Activated naive CD8-positive, alpha-beta T cell treated with anti-CD3 and anti-CD28 coated beads, Interleukin-2, amount 10 ng/mL, durations not matched to agents 7 days and 5 days (primary cell): ENCODE measurements around the gene MC1R. TPM values are rescaled to one million over a fixed set of nuclear protein-coding genes. Genes with fewer than 3 reads are reported as not detected.

Experiments
- ATAC-seq: fragments of 150-1000 bp; cut with Tn5 transposase; one replicate; pipeline ENCODE4 v1.10.0; 2021; ENCODE audit warnings: low read depth, moderate library complexity
- POLR2A ChIA-PET: fragments of 350-600 bp; sonication (Branson Sonifier 250); formaldehyde crosslinking; loops from one replicate; lab custom pipeline; 2021; ENCODE audit warnings: antibody characterized with exemption; lab: Charles Lee
- DNase-seq: peaks from one replicate; pipeline ENCODE4 v3.0.0; 2021
- H3K27ac Mint-ChIP-seq: one replicate; pipeline ENCODE4 v1.8.0; 2022; ENCODE audit warnings: mild to moderate bottlenecking, mixed read lengths
- H3K27me3 Mint-ChIP-seq: one replicate; pipeline ENCODE4 v1.8.0; 2022; ENCODE audit warnings: mild to moderate bottlenecking, moderate library complexity, mixed read lengths
- H3K36me3 Mint-ChIP-seq: one replicate; pipeline ENCODE4 v1.8.0; 2021; ENCODE audit warnings: mild to moderate bottlenecking, mixed read lengths
- H3K4me1 Mint-ChIP-seq: one replicate; pipeline ENCODE4 v1.8.0; 2021; ENCODE audit warnings: mixed read lengths
- H3K4me3 Mint-ChIP-seq: one replicate; pipeline ENCODE4 v1.8.0; 2022; ENCODE audit warnings: mild to moderate bottlenecking, moderate library complexity, mixed read lengths
- H3K9me3 Mint-ChIP-seq: one replicate; pipeline ENCODE4 v1.8.0; 2021; ENCODE audit warnings: mixed read lengths
- total RNA-seq, 2 experiments: library from RNA; stranded (reverse); gene quantifications; one replicate each; pipeline ENCODE4 v1.2.3, GENCODE V29; 2021

The MC1R gene
- total RNA-seq, 2 experiments from 2014 or later = 5.8 to 7.4 TPM

DNA sequence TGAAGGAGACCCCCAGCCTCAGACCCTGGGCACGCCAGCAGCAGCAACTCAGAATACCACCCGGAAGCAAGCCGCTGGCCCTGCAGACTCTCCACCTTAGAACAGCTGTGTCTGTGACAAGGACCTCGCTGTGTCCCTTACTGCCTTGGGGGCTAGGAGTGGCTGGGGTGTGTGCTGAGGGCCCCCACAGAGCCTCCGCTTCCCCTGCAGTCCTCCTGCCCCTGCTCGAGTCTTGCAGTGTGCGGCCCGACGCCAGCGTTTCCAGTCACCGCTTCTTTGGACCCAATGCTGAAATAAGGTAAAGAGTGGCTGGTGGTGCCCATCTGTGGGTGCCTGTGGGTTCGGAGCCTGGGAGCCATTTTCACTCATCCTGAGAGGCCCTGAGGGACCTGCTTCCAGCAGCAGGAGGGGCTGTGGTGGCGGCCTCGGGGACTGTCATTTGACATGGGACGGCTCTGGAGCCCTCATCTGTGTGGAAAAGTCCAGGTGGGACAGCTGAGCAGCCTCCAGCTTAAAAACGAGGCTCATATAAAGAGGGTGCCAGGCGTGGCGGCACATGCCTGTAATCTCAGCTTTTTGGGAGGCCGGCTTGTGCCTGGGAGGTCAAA, 14.7 kb upstream of the MC1R start:
- Mint-ChIP-seq H3K4me1 (no peaks in the 10 kb centered on the region), H3K27me3 (no peaks in the 10 kb centered on the region), H3K4me3 (no peak overlapping the region), H3K27ac (no peak overlapping the region), H3K9me3 (no peaks in the 10 kb centered on the region), H3K36me3 (peaks cover 21% of the 10 kb centered on the region)
- DNase-seq = no peak
- no peak for ATAC-seq
- POLR2A ChIA-PET = no interaction called here

DNA sequence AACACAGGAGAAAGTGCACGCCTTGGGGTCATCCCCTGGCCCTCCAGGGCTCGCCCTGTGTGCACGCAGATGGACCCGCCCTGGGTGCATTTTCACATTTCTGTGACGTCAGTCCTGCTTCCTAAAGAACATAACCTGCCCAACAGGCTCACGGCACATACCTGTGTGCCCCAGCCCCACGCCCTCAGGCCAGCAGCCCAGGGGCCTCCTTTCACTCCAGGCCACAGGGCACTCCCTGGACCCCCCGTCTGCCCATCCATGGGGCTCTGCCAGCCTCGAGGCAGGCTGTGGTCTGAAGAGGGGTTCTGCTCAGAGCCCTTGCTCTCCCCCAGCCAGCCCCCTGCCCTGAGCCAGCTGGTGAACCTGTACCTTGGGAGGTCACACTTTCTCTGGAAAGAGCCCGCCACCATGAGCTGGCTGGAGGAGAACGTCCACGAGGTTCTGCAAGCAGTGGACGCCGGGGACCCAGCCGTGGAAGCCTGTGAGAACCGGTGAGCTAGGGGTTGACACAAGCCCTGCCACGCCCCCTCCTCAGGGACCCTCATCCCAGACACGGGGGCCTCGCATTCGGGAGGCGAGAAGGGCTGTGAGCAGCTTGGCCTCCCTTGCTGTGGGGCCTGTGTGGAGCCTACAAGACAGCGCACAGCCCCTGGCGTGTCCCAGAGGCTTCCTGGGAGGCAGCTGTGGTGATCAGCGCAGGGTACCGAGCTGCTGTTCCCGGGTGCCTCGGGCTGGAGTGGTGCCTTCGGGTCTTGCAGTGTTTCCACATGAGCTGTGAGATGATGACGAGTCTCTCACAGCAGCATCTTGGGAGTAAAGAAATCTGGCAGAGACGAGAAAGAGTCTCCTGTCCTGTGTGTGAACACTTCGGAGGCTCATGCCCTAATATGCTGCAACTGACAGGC, 13.8 kb upstream of the MC1R start:
- no peaks in the 10 kb centered on the region for H3K9me3 Mint-ChIP-seq
- ATAC-seq (no peak), DNase-seq (no peak)
- no peak overlapping the region for H3K4me3 Mint-ChIP-seq
- peaks cover 22% of the 10 kb centered on the region for H3K36me3 Mint-ChIP-seq
- H3K4me1 Mint-ChIP-seq = no peaks in the 10 kb centered on the region
- H3K27me3 Mint-ChIP-seq = no peaks in the 10 kb centered on the region
- POLR2A ChIA-PET = interaction anchor here (0.6 to 1.2 kb wide), 2 partner anchors 31 to 40 kb away, joined by 4 to 5 read pairs; partner anchors contain the start of gene TCF25
- H3K27ac Mint-ChIP-seq = no peak overlapping the region

DNA sequence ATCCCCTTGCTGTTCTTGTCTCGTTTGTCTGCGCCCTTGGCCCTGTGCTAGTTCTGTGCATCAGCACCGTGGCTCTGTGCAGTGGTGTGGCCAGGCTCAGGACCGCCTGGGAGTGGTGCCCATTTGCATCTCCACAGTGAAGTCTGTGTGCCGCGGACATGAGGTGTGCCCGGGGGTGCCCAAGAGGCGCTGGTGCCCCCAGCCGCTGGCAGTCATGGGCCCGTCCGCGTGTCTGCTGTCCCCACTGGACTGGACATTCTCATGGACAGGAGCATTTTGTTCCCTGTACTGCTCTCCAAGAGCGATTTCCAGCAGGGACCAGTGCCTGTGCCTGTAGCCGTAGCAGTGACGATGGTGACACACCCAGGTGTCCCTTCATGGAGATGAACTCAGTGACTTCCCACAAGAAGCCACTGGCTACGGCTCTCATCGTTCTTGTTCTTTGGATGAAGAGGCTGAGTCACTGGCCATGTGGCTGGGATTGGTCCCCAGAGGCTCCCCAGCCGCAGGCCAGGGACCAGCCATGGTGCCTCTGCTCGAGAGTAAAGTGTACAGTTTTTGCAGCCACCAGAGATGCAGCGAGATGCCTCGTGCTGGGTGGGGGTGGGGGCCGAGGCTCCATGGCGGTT, 13.0 kb upstream of the MC1R start:
- H3K27ac Mint-ChIP-seq = no peak overlapping the region
- no peak for DNase-seq

DNA sequence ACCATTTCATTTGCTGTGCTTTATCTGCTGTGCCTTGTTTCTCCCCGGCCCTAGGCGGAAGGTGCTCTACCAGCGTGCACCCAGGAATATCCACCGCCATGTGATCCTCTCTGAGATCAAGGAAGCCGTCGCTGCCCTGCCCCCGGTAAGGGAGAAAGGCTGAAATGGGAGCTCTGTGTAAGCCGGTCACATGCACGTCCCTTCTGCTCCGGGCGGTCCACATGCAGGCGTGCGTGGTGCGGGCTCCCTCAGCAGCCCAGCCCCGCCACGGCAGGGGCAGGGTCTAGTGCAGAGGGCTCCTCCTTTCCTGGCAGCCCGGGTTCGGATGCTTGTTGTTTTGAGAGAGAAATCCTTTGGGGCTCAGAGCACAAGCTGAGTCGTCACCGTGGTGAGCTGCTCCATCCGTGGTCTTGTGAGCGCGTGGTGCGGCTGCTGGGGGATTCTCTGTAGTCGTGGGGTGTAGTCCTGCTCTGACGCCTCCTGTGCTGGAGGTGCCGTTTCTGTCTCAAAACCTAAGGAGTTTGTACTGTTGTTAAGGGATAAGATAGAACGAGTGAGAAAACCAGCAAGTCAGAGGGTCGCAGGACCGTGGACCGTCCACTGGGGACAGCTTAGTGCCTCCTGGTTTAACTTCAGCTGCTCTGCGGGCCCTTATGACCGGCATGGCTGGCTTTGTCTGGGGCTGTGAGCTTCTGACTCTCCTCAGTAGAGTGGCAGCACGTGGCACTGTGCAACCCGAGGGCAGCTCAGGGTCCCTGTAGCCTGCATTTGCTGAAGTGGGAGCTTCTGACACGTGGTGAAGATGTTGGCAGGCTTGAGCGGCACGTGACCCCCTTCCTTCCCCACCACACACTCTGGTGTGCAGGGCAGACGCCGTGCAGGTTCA, 12.3 kb upstream of the MC1R start:
- Mint-ChIP-seq H3K27me3 (no peaks in the 10 kb centered on the region), H3K4me3 (no peak overlapping the region), H3K36me3 (peaks cover 24% of the 10 kb centered on the region), H3K9me3 (no peaks in the 10 kb centered on the region), H3K4me1 (peaks cover 2% of the 10 kb centered on the region), H3K27ac (no peak overlapping the region)
- DNase-seq (no peak), ATAC-seq (no peak)
- POLR2A ChIA-PET = no interaction called here

More for the DNA sequence above, 13.0 kb upstream of the MC1R start:
- Mint-ChIP-seq H3K9me3 (no peaks in the 10 kb centered on the region), H3K27me3 (no peaks in the 10 kb centered on the region), H3K36me3 (peaks cover 22% of the 10 kb centered on the region), H3K4me1 (peaks cover 2% of the 10 kb centered on the region), H3K4me3 (no peak overlapping the region)
- no peak for ATAC-seq
- POLR2A ChIA-PET = interaction anchor here (1.2 kb wide), 1 partner anchor 32 kb away, joined by 5 read pairs; the partner anchor contains the start of gene TCF25

DNA sequence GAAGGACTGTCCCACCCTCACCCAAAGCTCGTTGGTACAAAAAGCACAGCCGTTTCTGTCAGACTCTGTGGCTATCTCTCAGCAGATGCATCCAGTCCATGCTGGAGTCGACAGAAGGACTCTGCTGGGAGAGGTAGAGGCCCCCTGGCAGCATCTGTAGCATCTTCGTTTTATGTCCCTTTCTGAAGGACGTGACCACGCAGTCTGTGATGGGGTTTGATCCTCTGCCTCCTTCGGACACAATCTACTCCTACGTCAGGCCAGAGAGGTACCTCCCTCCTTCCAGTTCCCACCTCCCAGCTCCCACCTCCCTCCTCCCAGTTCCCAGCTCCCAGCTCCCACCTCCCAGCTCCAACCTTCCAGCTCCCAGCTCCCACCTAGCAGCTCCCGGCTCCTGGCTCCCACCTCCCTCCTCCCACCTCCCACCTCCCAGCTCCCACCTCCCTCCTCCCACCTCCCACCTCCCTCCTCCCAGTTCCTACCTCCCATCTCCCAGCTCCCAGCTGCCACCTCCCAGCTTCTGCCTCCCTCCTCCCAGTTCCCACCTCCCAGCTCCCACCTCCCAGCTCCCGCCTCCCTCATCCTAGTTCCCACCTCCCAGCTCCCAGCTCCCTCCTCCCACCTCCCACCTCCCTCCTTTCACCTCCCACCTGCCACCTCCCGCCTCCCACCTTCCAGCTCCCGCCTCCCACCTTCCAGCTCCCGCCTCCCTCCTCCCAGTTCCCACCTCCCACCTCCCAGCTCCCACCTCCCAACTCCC, 11.4 kb upstream of the MC1R start:
- Mint-ChIP-seq H3K27ac (no peak overlapping the region), H3K9me3 (no peaks in the 10 kb centered on the region), H3K27me3 (no peaks in the 10 kb centered on the region), H3K4me3 (no peak overlapping the region), H3K4me1 (peaks cover 2% of the 10 kb centered on the region), H3K36me3 (peaks cover 26% of the 10 kb centered on the region)
- no peak for DNase-seq
- POLR2A ChIA-PET = no interaction called here
- ATAC-seq = no peak

DNA sequence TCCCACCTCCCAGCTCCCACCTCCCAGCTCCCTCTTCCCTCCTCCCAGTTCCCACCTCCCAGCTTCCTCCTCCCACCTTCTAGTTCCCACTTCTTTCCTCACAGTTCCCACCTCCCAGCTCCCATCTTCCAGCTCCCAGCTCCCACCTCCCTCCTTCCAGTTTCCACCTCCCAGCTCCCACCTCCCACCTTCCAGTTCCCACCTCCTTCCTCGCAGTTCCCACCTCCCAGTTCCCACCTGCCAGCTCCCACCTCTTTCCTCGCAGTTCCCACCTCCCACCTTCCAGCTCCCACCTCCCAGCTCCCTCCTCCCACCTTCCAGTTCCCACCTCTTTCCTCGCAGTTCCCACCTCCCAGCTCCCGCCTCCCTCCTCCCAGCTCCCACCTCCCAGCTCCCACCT, 10.4 kb upstream of the MC1R start:
- H3K27ac Mint-ChIP-seq = no peak overlapping the region
- H3K4me3 Mint-ChIP-seq = no peak overlapping the region
- POLR2A ChIA-PET = interaction anchor here (1.1 to 1.5 kb wide), 2 partner anchors 35 to 45 kb away, joined by 3 to 6 read pairs; partner anchors contain the start of gene TCF25
- peaks cover 26% of the 10 kb centered on the region for H3K36me3 Mint-ChIP-seq
- DNase-seq (no peak), ATAC-seq (no peak)
- H3K9me3 Mint-ChIP-seq = no peaks in the 10 kb centered on the region
- no peaks in the 10 kb centered on the region for H3K27me3 Mint-ChIP-seq
- H3K4me1 Mint-ChIP-seq = peaks cover 4% of the 10 kb centered on the region

DNA sequence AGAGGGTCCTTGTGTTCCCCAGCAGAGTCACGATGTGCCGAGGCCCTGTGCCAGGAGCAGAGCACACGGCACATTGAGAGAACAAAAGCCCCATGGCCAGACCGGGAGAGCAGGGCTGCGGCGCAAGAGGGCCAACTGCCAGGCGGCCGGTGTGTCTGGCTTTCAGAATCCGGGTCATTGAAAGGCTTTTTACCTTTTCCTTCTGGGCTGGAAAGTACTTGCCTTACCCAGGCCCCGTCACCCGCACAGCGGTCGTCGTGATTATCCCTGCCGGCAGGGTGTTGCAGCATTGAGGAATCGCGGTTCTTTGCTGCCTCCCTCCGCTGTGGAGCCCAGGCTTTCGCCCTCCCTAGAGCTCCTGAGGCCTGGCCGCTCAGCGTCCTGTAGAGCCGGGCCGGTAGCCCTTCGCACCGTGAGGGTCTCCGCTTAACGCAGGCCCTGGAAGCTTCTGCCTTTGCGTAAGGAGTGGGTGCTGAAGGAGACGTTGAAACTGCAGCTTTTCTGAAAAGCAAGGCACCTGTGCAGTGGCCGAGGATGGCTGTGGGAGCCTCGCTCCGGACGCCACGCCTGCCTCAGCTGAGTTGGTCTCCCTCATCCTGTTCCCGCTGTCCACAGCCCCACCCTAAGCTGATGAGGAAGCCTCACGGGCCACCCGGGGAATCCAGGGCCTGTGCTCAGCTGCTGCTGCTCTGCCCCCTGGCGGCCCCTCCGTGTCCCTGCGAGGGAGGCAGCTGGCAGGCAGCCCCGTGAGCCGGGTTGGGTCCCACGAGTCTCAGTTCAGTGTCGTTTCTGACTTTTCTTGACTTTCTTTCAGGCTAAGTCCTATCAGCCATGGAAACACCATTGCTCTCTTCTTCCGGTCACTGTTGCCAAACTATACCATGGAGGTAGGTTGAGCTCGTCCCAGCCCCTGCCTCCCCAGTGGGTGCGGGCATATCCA, 8.6 kb upstream of the MC1R start:
- H3K36me3 Mint-ChIP-seq = peaks cover 30% of the 10 kb centered on the region
- DNase-seq = peak; percentile 78
- no peak overlapping the region for H3K27ac Mint-ChIP-seq
- H3K27me3 Mint-ChIP-seq = no peaks in the 10 kb centered on the region
- peak; percentile 82 for ATAC-seq
- POLR2A ChIA-PET = no interaction called here
- H3K4me3 Mint-ChIP-seq = no peak overlapping the region
- peaks cover 5% of the 10 kb centered on the region for H3K4me1 Mint-ChIP-seq
- H3K9me3 Mint-ChIP-seq = no peaks in the 10 kb centered on the region

DNA sequence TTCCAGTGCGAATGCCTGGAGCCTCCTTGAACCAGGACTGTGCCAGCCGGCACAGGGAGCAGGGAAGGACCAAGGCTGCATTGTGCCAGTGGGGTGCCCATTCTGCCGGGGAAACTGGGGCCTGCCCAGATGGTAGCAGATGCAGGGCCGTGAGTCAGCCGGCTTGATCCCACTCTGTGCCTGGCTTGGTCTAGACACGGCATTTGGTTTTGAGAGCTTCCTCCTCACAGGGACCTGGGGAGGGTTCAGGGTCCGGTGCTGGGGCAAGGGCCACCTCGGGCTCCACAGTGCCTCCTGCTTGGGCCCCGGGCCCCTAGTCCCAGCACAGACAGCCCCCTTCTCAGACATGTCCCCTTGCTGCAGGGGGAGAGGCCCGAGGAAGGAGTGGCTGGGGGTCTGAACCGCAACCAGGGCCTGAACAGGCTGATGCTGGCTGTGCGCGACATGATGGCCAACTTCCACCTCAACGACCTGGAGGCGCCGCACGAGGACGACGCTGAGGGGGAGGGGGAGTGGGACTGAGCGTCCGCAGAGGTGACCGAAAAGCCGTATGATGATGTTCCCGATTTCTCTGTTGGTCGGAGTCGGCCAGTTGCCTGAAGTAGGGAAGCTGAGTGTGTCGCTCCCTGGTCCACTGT, 7.8 kb upstream of the MC1R start:
- H3K27me3 Mint-ChIP-seq = no peaks in the 10 kb centered on the region
- DNase-seq (no peak), ATAC-seq (peak; percentile 13)
- POLR2A ChIA-PET = interaction anchor here (1.4 kb wide), 1 partner anchor 13 kb away, joined by 3 read pairs; no protein-coding TSS in a partner anchor
- H3K4me3 Mint-ChIP-seq = no peak overlapping the region
- peaks cover 5% of the 10 kb centered on the region for H3K4me1 Mint-ChIP-seq
- no peaks in the 10 kb centered on the region for H3K9me3 Mint-ChIP-seq
- peaks cover 28% of the 10 kb centered on the region for H3K36me3 Mint-ChIP-seq
- H3K27ac Mint-ChIP-seq = no peak overlapping the region

DNA sequence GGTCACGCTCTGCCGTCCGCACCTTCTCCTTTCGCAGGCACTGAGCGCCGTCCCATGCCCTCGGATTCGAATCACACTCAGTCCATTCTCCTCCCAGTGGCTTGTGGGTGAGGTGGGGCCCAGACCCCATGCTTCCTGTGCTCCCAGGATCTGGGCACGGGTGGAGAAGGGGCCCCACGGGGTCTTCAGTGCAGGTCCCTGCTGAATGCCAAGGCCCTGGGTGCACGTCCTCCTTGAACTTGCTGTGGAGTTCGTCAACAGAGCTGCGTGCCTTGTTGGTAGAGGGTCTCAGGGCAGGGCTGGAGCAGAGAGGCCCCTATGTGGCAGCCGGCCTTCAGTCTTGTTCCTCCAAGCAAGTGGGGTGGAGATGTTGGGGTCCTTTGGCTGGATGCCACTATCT, 7.3 kb upstream of the MC1R start:
- Mint-ChIP-seq H3K9me3 (no peaks in the 10 kb centered on the region), H3K4me3 (no peak overlapping the region), H3K27ac (no peak overlapping the region), H3K27me3 (peaks cover 4% of the 10 kb centered on the region), H3K36me3 (peaks cover 24% of the 10 kb centered on the region), H3K4me1 (peaks cover 5% of the 10 kb centered on the region)
- ATAC-seq (no peak), DNase-seq (no peak)
- POLR2A ChIA-PET = interaction anchor here (1.4 kb wide), 1 partner anchor 13 kb away, joined by 3 read pairs; no protein-coding TSS in a partner anchor

DNA sequence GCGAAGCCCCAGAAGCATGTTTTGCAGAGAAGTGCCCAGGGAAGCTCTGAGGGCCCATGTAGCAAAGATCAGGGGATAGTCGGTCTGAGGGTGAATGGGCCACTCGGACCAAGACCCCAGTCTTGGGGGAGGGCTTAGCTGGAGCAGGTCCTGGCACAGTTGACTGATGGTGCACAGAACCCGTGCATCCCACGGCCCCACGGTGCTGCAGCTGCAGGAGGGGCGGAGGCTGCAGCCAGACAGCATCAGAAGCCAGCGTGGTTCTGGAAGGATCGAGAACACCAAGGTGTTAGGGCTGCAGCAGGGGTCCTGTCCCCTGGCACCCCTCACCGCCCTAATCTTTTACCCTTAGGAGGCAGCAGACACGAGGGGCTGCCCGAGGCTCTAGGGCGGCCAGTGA, 6.5 kb upstream of the MC1R start:
- ATAC-seq (no peak), DNase-seq (no peak)
- H3K4me3 Mint-ChIP-seq = no peak overlapping the region
- H3K27me3 Mint-ChIP-seq = peaks cover 7% of the 10 kb centered on the region
- H3K36me3 Mint-ChIP-seq = peaks cover 16% of the 10 kb centered on the region
- H3K27ac Mint-ChIP-seq = no peak overlapping the region
- POLR2A ChIA-PET = interaction anchor here (1.4 kb wide), 1 partner anchor 12 kb away, joined by 3 read pairs; no protein-coding TSS in a partner anchor
- H3K9me3 Mint-ChIP-seq = no peaks in the 10 kb centered on the region
- H3K4me1 Mint-ChIP-seq = peaks cover 6% of the 10 kb centered on the region

DNA sequence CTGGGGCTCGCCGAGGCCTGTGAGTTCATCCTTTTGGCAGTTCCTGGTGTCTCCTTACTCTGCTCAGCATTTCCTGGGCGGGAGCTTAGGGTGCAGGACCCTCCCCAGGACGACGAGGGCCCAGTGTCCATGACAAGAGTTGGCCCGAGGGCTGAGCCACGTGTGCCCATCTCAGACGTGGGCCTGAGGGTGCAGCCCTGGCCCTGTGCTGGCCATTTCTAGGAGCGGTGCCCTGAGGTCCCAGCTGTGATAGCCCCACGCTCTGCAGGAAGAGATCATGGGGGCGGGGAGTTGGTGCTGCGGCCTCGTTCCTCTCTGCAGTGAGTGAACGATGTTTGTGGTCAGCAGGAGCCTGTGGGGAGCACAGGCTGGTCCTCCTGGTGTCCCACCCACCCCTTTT, 6.0 kb upstream of the MC1R start:
- ATAC-seq (no peak), DNase-seq (no peak)
- Mint-ChIP-seq H3K4me1 (peaks cover 10% of the 10 kb centered on the region), H3K27me3 (peaks cover 7% of the 10 kb centered on the region), H3K9me3 (no peaks in the 10 kb centered on the region), H3K27ac (no peak overlapping the region), H3K36me3 (peaks cover 16% of the 10 kb centered on the region), H3K4me3 (no peak overlapping the region)
- POLR2A ChIA-PET = interaction anchor here (1.4 kb wide), 1 partner anchor 12 kb away, joined by 3 read pairs; no protein-coding TSS in a partner anchor
